CD4-positive, alpha-beta T cell treated with Interleukin-21 for 1 hour (primary cell): ENCODE results near the gene PRKCE.

Experiments used
- DNase-seq: peaks from one replicate; pipeline ENCODE4 v3.0.0-alpha.2; 2020

Gene PRKCE

GRCh38 chr2:46163804-46164528 lies 512.5 kb downstream of the PRKCE start:
- no peak for DNase-seq

GRCh38 chr2:46164529-46165301 lies 513.2 kb downstream of the PRKCE start:
- DNase-seq, result no peak

GRCh38 chr2:46165916-46166315 lies 514.4 kb downstream of the PRKCE start:
- no peak for DNase-seq

- DNase-seq, result no peak
These were observed 515.9 kb downstream of the PRKCE start for GRCh38 chr2:46167406-46167805.

- DNase-seq, result no peak
These were observed 516.4 kb downstream of the PRKCE start for GRCh38 chr2:46167924-46168323.

GRCh38 chr2:46169467-46169866 lies 518.0 kb downstream of the PRKCE start:
- DNase-seq, result no peak

- DNase-seq, result no peak
These were observed 518.6 kb downstream of the PRKCE start for GRCh38 chr2:46170026-46170425.

- no peak for DNase-seq
These were observed 519.3 kb downstream of the PRKCE start for GRCh38 chr2:46170611-46171350.

- DNase-seq, result no peak
These were observed 520.0 kb downstream of the PRKCE start for GRCh38 chr2:46171411-46171953.

GRCh38 chr2:46171996-46172546 lies 520.6 kb downstream of the PRKCE start:
- no peak for DNase-seq

GRCh38 chr2:46173030-46173429 lies 521.6 kb downstream of the PRKCE start:
- DNase-seq, result no peak

GRCh38 chr2:46173636-46174250 lies 522.3 kb downstream of the PRKCE start:
- no peak for DNase-seq

- peak; percentile 11 for DNase-seq
These were observed 523.1 kb downstream of the PRKCE start for GRCh38 chr2:46174345-46175170.

- DNase-seq, result no peak
These were observed 523.9 kb downstream of the PRKCE start for GRCh38 chr2:46175419-46175818.

- DNase-seq, result no peak
These were observed 526.1 kb downstream of the PRKCE start for GRCh38 chr2:46177461-46178089.

- peak; percentile 59 for DNase-seq
These were observed 527.7 kb downstream of the PRKCE start for GRCh38 chr2:46179037-46179621.

- no peak for DNase-seq
These were observed 528.7 kb downstream of the PRKCE start for GRCh38 chr2:46180189-46180588.

- DNase-seq, result no peak
These were observed 529.8 kb downstream of the PRKCE start for GRCh38 chr2:46181306-46181705.

GRCh38 chr2:46181789-46182530 lies 530.5 kb downstream of the PRKCE start:
- DNase-seq, result no peak

- no peak for DNase-seq
These were observed 532.0 kb downstream of the PRKCE start for GRCh38 chr2:46183426-46183825.
